Keratinocyte (primary cell): ENCODE data around the gene DAO. TPM values are rescaled to one million over a fixed set of nuclear protein-coding genes. Genes with fewer than 3 reads are reported as not detected.

Source experiments
- DNase-seq: peaks from one replicate; pipeline ENCODE4 v3.0.0-alpha.2; 2011; ENCODE audit warnings: low read depth, missing footprints, low spot score
- FAIRE-seq: peaks from 2 replicates; lab custom pipeline; 2011; peaks lifted over from hg19 to GRCh38; lab: Jason Lieb, UNC
- H2AFZ ChIP-seq: 2 replicates; pipeline ENCODE4 v1.6.0; 2012; ENCODE audit warnings: low read length, control low read depth, inconsistent platforms; ENCODE audit not compliant: control insufficient read depth
- H3K27ac ChIP-seq: 2 replicates; pipeline ENCODE4 v1.5.1; 2011; ENCODE audit warnings: low read length; ENCODE audit not compliant: control insufficient read depth, insufficient read depth
- H3K27me3 ChIP-seq: 3 replicates; pipeline ENCODE4 v1.6.0; 2011; ENCODE audit warnings: low read length; ENCODE audit not compliant: control insufficient read depth, insufficient read depth; ENCODE audit errors: extremely low read depth
- H3K36me3 ChIP-seq, 2 experiments: 2 replicates in 1 of 2; 3 replicates in 1 of 2; pipeline ENCODE4 v1.5.1; 2011; ENCODE audit warnings: low read length in 2 of 2, mild to moderate bottlenecking in 1 of 2; ENCODE audit not compliant: control insufficient read depth in 2 of 2, insufficient read depth in 2 of 2; ENCODE audit errors: extremely low read depth in 1 of 2
- H3K4me1 ChIP-seq: 3 replicates; pipeline ENCODE4 v1.5.1; 2011; ENCODE audit warnings: low read length; ENCODE audit not compliant: control insufficient read depth, insufficient read depth; ENCODE audit errors: extremely low read depth
- H3K4me2 ChIP-seq: 3 replicates; pipeline ENCODE4 v1.6.0; 2011; ENCODE audit warnings: low read depth, low read length; ENCODE audit not compliant: control insufficient read depth, insufficient read depth; ENCODE audit errors: extremely low read depth
- H3K4me3 ChIP-seq, 3 experiments: fragments of 200-600 bp in 1 of 3; sonication (generic) in 1 of 3; 2 replicates in 2 of 3; 3 replicates in 1 of 3; pipeline ENCODE4 v1.5.1; 2011 to 2016; ENCODE audit warnings: low read length in 3 of 3, mild to moderate bottlenecking in 3 of 3, control low read depth in 2 of 3, inconsistent platforms in 1 of 3, low read depth in 1 of 3, mixed read lengths in 1 of 3, mixed run types in 1 of 3, moderate library complexity in 1 of 3; ENCODE audit not compliant: control insufficient read depth in 2 of 3, insufficient read depth in 2 of 3; ENCODE audit errors: extremely low read depth in 1 of 3
- H3K79me2 ChIP-seq: 2 replicates; pipeline ENCODE4 v1.6.0; 2012; ENCODE audit warnings: low read length; ENCODE audit not compliant: control insufficient read depth, insufficient read depth
- H3K9ac ChIP-seq: 3 replicates; pipeline ENCODE4 v1.6.0; 2011; ENCODE audit warnings: low read length; ENCODE audit not compliant: control insufficient read depth, insufficient read depth; ENCODE audit errors: extremely low read depth
- H3K9me1 ChIP-seq: 3 replicates; pipeline ENCODE4 v1.6.0; 2011; ENCODE audit warnings: low read length; ENCODE audit not compliant: control insufficient read depth, insufficient read depth; ENCODE audit errors: extremely low read depth
- H3K9me3 ChIP-seq: 2 replicates; pipeline ENCODE4 v1.5.1; 2012; ENCODE audit warnings: low read depth, low read length; ENCODE audit not compliant: control insufficient read depth
- H4K20me1 ChIP-seq: 3 replicates; pipeline ENCODE4 v1.6.0; 2011; ENCODE audit warnings: low read length; ENCODE audit not compliant: control insufficient read depth, insufficient read depth; ENCODE audit errors: extremely low read depth
- CTCF ChIP-seq, 3 experiments: IDR thresholded peaks in 1 of 3; conservative IDR thresholded peaks in 1 of 3; optimal IDR thresholded peaks in 1 of 3; 2 replicates in 2 of 3; 3 replicates in 1 of 3; pipeline versions ENCODE3 to v1.5.1; 2011; ENCODE audit warnings: low read length in 3 of 3, mild to moderate bottlenecking in 3 of 3, moderate library complexity in 2 of 3, control low read depth in 1 of 3, inconsistent platforms in 1 of 3; ENCODE audit not compliant: insufficient read depth in 2 of 3; ENCODE audit errors: extremely low read depth in 1 of 3
- EZH2 ChIP-seq: IDR thresholded peaks from one replicate; pipeline ENCODE4 v1.6.1; 2012; ENCODE audit warnings: inconsistent platforms, mild to moderate bottlenecking, low read length, moderate library complexity
- dilution Hi-C: fragments of 300-500 bp; cut with MboI; formaldehyde crosslinking; loops from one replicate; pipeline ENCODE4 v1.7.0; 2020; ENCODE audit warnings: low sequenced_read_pairs; ENCODE audit not compliant: extremely low pct_ligation_motif_present
- polyA plus RNA-seq, 5 experiments: library from polyadenylated mRNA; depleted of rRNA in 3 of 5; stranded (reverse) in 3 of 5; stranded (forward) in 1 of 5; unstranded in 1 of 5; fragments of >200 nt; gene quantifications; 1 replicate in 1 of 5; 2 replicates in 3 of 5; 3 replicates in 1 of 5; pipeline versions ENCODE4 v1.2.1 to v1.2.3, GENCODE V29; 2011 to 2012; ENCODE audit warnings: missing spikeins in 2 of 5, low read depth in 1 of 5, low replicate concordance in 1 of 5

Gene DAO
- polyA plus RNA-seq, 1 donor (not counting 4 experiments of a cell fraction or from before 2014, with no cell fraction given), result not detected

GRCh38 chr12:108906971-108907370, 27.1 kb downstream of the DAO start:
- Histone ChIP-seq H2AFZ (no peak overlapping the region), H3K9me3 (no peaks in the 10 kb centered on the region), H3K4me1 (no peaks in the 10 kb centered on the region), H3K79me2 (no peaks in the 10 kb centered on the region), H3K4me2 (no peak overlapping the region), H3K27ac (no peak overlapping the region), H3K4me3 (no peak overlapping the region), H3K36me3 (no peaks in the 10 kb centered on the region), H3K9ac (no peak overlapping the region), H3K9me1 (no peaks in the 10 kb centered on the region), H3K27me3 (no peaks in the 10 kb centered on the region), H4K20me1 (no peaks in the 10 kb centered on the region)
- dilution Hi-C loops, result no loop called here
- TF ChIP-seq CTCF (optimal IDR thresholded peaks at IDR 0.05 in 1 of 3, IDR thresholded peaks at IDR 0.05 in 1 of 3, conservative IDR thresholded peaks at IDR 0.05 in 1 of 3; ENCODE audit: extremely low read depth in 1 of 3, insufficient read depth in 2 of 3, low read length in 3 of 3), result no peak
- no peak for TF ChIP-seq EZH2
- no peak for DNase-seq
- FAIRE-seq, result no peak

DNA sequence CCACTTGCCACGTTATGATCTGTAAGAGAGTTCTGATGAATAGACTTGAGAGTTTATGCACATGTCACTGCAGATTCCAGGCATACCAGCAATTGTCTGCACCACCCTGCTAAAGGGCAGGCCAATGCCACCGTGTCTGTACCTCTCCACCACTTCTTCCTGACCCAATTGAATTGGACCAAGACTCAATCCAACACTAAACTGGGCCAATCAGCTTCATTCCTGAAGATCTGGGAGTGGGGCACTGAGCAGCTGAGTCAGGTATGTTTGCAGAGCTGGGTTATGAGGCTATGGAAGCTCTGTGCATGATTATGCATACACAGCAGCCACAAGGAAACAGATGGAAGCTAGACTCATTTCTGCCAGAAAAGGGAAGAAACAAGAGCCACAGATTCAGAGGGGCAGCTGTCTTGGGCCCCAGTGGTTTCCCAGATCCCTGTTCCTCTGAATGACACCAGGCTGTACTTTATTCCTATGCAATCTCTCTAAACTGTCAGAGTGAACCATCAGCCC, 28.0 kb downstream of the DAO start:
- peak; percentile 7 for DNase-seq
- Histone ChIP-seq H3K9ac (no peak overlapping the region), H3K79me2 (no peaks in the 10 kb centered on the region), H3K4me2 (no peak overlapping the region), H4K20me1 (no peaks in the 10 kb centered on the region), H3K27me3 (no peaks in the 10 kb centered on the region), H3K27ac (no peak overlapping the region), H3K9me3 (no peaks in the 10 kb centered on the region), H3K4me1 (no peaks in the 10 kb centered on the region), H3K36me3 (no peaks in the 10 kb centered on the region), H3K9me1 (no peaks in the 10 kb centered on the region), H2AFZ (no peak overlapping the region), H3K4me3 (no peak overlapping the region)
- dilution Hi-C loops, result no loop called here
- TF ChIP-seq EZH2 (no peak), CTCF (optimal IDR thresholded peaks at IDR 0.05 in 1 of 3, IDR thresholded peaks at IDR 0.05 in 1 of 3, conservative IDR thresholded peaks at IDR 0.05 in 1 of 3; ENCODE audit: extremely low read depth in 1 of 3, insufficient read depth in 2 of 3, low read length in 3 of 3) (no peak)
- peak; percentile 36 for FAIRE-seq
